ENCODE data around the gene VRTN.
"Not testable (repeated sequence)": the region's sequence is repeated elsewhere in the genome, so short reads cannot be mapped to it uniquely, and the experiment has no call there.

Gene VRTN

GRCh38 chr14:74348241-74348734 lies at the start of gene VRTN:
VRTN (plus strand) TSS chr14:74348471; CDS start chr14:74356784, 8,313 bp downstream.
- DNase-seq (ENCODE audit: low read depth): no peak

GRCh38 chr14:74299061-74299545 lies 49.2 kb upstream of the VRTN start:
- no peak for DNase-seq (ENCODE audit: low read depth)

- DNase-seq (ENCODE audit: low read depth): no peak
These were observed 46.6 kb upstream of the VRTN start for GRCh38 chr14:74301594-74302151.

- no peak for DNase-seq (ENCODE audit: low read depth)
These were observed 46.1 kb upstream of the VRTN start for GRCh38 chr14:74302152-74302628.

- peak; percentile 73 for DNase-seq (ENCODE audit: low read depth)
These were observed 45.4 kb upstream of the VRTN start, which contains the start of gene ABCD4 for GRCh38 chr14:74302634-74303569. ABCD4 (minus strand) TSS chr14:74302934; CDS start chr14:74302912, 22 bp downstream.

GRCh38 chr14:74308695-74309094 lies 39.6 kb upstream of the VRTN start:
- no peak for DNase-seq (ENCODE audit: low read depth)

GRCh38 chr14:74309125-74310022 lies 38.9 kb upstream of the VRTN start:
- DNase-seq (ENCODE audit: low read depth): no peak

GRCh38 chr14:74312161-74312560 lies 36.1 kb upstream of the VRTN start:
- no peak for DNase-seq (ENCODE audit: low read depth)

GRCh38 chr14:74313601-74314000 lies 34.7 kb upstream of the VRTN start:
- no peak for DNase-seq (ENCODE audit: low read depth)

- no peak for DNase-seq (ENCODE audit: low read depth)
These were observed 33.7 kb upstream of the VRTN start for GRCh38 chr14:74314576-74314975.

- DNase-seq (ENCODE audit: low read depth): no peak
These were observed 23.3 kb upstream of the VRTN start for GRCh38 chr14:74324931-74325361.

GRCh38 chr14:74325446-74325845 lies 22.8 kb upstream of the VRTN start:
- DNase-seq (ENCODE audit: low read depth): no peak

GRCh38 chr14:74326369-74327152 lies 21.7 kb upstream of the VRTN start:
- DNase-seq (ENCODE audit: low read depth): no peak

- DNase-seq (ENCODE audit: low read depth): not testable (repeated sequence)
These were observed 18.2 kb upstream of the VRTN start for GRCh38 chr14:74329950-74330552.

- DNase-seq (ENCODE audit: low read depth): no peak
These were observed 14.4 kb upstream of the VRTN start for GRCh38 chr14:74333909-74334308.

- no peak for DNase-seq (ENCODE audit: low read depth)
These were observed 1.9 kb upstream of the VRTN start for GRCh38 chr14:74346341-74346740.

GRCh38 chr14:74347097-74347794 lies 1.0 kb upstream of the VRTN start:
- no peak for DNase-seq (ENCODE audit: low read depth)

GRCh38 chr14:74347795-74348100 lies 523 bp upstream of the VRTN start:
- DNase-seq (ENCODE audit: low read depth): no peak

GRCh38 chr14:74348735-74349463 lies 628 bp downstream of the VRTN start:
- no peak for DNase-seq (ENCODE audit: low read depth)

Measured in stimulated activated CD8-positive, alpha-beta memory T cell treated with anti-CD3 and anti-CD28 coated beads, Interleukin-12 subunit alpha, Interleukin-12 subunit beta, amount 100 ng/mL, for 1 hour (primary cell).